A549 (cell line): Measurements from ENCODE around the gene CCSAP. TPM values are rescaled to one million over a fixed set of nuclear protein-coding genes. Genes with fewer than 3 reads are reported as not detected.

Experiments used
- ATAC-seq, 2 experiments: fragments of 200-7000 bp in 1 of 2; fragments of >200 bp in 1 of 2; cut with Nextera tagmentation in 1 of 2; cut with Tn5 transposase in 1 of 2; 3 replicates each; pipeline versions ENCODE4 v1.8.0 to v1.9.1; 2018 to 2020; ENCODE audit warnings: mild to moderate bottlenecking in 1 of 2, moderate library complexity in 1 of 2
- CTCF ChIA-PET: fragments of 300-600 bp; sonication (Branson Sonifier 250); formaldehyde crosslinking; extraction: SDS; loops from one replicate; lab custom pipeline; 2021; ENCODE audit warnings: antibody characterized with exemption, inconsistent platforms; lab: Yijun Ruan, JAX
- POLR2A ChIA-PET: fragments of 350-600 bp; formaldehyde crosslinking; extraction: SDS; loops from one replicate; lab custom pipeline; 2021; ENCODE audit warnings: antibody characterized with exemption, inconsistent platforms; lab: Yijun Ruan, JAX
- DNase-seq, 2 experiments: peaks; one replicate each; pipeline versions ENCODE4 v3.0.0 to v3.0.0-alpha.2; 2011 to 2016; ENCODE audit warnings: low read depth in 1 of 2, low spot score in 1 of 2
- FAIRE-seq: peaks from 2 replicates; lab custom pipeline; 2011; peaks lifted over from hg19 to GRCh38; lab: Jason Lieb, UNC
- H3K27ac ChIP-seq, 2 experiments: fragments of >200 bp; sonication (Bioruptor Twin); formaldehyde crosslinking; 3 replicates each; pipeline ENCODE4 v1.5.1; 2016 to 2017
- H3K4me1 ChIP-seq: fragments of >200 bp; sonication (Bioruptor Twin); formaldehyde crosslinking; 3 replicates; pipeline ENCODE4 v1.6.1; 2016
- H3K4me2 ChIP-seq: fragments of >200 bp; sonication (Bioruptor Twin); formaldehyde crosslinking; 3 replicates; pipeline ENCODE4 v1.6.1; 2016
- H3K4me3 ChIP-seq: fragments of >200 bp; sonication (Bioruptor Twin); formaldehyde crosslinking; 3 replicates; pipeline ENCODE4 v1.5.1; 2016
- H3K9me3 ChIP-seq: fragments of >200 bp; sonication (Bioruptor Twin); formaldehyde crosslinking; 3 replicates; pipeline ENCODE4 v1.6.1; 2016
- ATOH8 ChIP-seq: fragments of 250-450 bp; sonication (Bioruptor Pico); IDR thresholded peaks from 2 replicates; pipeline ENCODE4 v1.5.0; 2020; ENCODE audit warnings: low read depth, mild to moderate bottlenecking, moderate library complexity
- CBX2 ChIP-seq: fragments of 200-600 bp; sonication (generic); IDR thresholded peaks from 2 replicates; pipeline ENCODE4 v1.6.1; 2016; ENCODE audit warnings: low read depth, mild to moderate bottlenecking, borderline replicate concordance
- CBX8 ChIP-seq: fragments of 200-600 bp; sonication (generic); IDR thresholded peaks from 2 replicates; pipeline ENCODE4 v1.6.1; 2016
- CHD4 ChIP-seq: fragments of 200-600 bp; sonication (generic); IDR thresholded peaks from 2 replicates; pipeline ENCODE4 v1.6.1; 2016; ENCODE audit warnings: antibody characterized with exemption, mild to moderate bottlenecking, borderline replicate concordance
- CTCF ChIP-seq: fragments of >200 bp; sonication (Bioruptor Twin); formaldehyde crosslinking; IDR thresholded peaks from 3 replicates; pipeline ENCODE4 v1.5.1; 2016
- E2F6 ChIP-seq: IDR thresholded peaks from 2 replicates; pipeline ENCODE4 v1.6.1; 2012; ENCODE audit warnings: low read depth, borderline replicate concordance
- EHF ChIP-seq: fragments of 250-450 bp; sonication (Bioruptor Pico); IDR thresholded peaks from 2 replicates; pipeline ENCODE4 v1.5.0; 2020; ENCODE audit warnings: mild to moderate bottlenecking
- EHMT2 ChIP-seq: fragments of 200-600 bp; sonication (generic); IDR thresholded peaks from 2 replicates; pipeline ENCODE4 v1.6.1; 2016; ENCODE audit warnings: antibody characterized with exemption, low read depth, mild to moderate bottlenecking, moderate library complexity
- FOXS1 ChIP-seq: fragments of 250-450 bp; sonication (Bioruptor Pico); IDR thresholded peaks from 2 replicates; pipeline ENCODE4 v1.5.0; 2020; ENCODE audit warnings: mild to moderate bottlenecking, moderate library complexity
- HMGXB4 ChIP-seq: fragments of 250-450 bp; sonication (Bioruptor Pico); IDR thresholded peaks from 2 replicates; pipeline ENCODE4 v1.5.0; 2021; ENCODE audit warnings: mild to moderate bottlenecking, moderate library complexity, borderline replicate concordance
- HOXB5 ChIP-seq: fragments of 250-450 bp; sonication (Bioruptor Pico); IDR thresholded peaks from 2 replicates; pipeline ENCODE4 v1.5.0; 2020; ENCODE audit warnings: mild to moderate bottlenecking, moderate library complexity
- JUN ChIP-seq, 2 experiments: fragments of >200 bp; sonication (Bioruptor Twin); formaldehyde crosslinking; IDR thresholded peaks; 2 replicates in 1 of 2; 3 replicates in 1 of 2; pipeline ENCODE4 v1.6.1; 2016 to 2017
- KDM1A ChIP-seq: fragments of 200-600 bp; sonication (generic); IDR thresholded peaks from 2 replicates; pipeline ENCODE4 v1.6.1; 2016; ENCODE audit warnings: low read depth, mild to moderate bottlenecking
- KDM5A ChIP-seq: fragments of 200-600 bp; sonication (generic); IDR thresholded peaks from 2 replicates; pipeline ENCODE4 v1.6.1; 2016; ENCODE audit warnings: antibody characterized with exemption, mild to moderate bottlenecking
- MAX ChIP-seq: IDR thresholded peaks from 2 replicates; pipeline ENCODE4 v1.6.1; 2012
- NFE2L2 ChIP-seq: fragments of 150-350 bp; conservative IDR thresholded peaks from 2 replicates; pipeline ENCODE4 v1.6.1; 2014; ENCODE audit warnings: low read length
- NPAS2 ChIP-seq: fragments of 250-450 bp; sonication (Bioruptor Pico); IDR thresholded peaks from 2 replicates; pipeline ENCODE4 v1.8.0; 2022; ENCODE audit warnings: mild to moderate bottlenecking, moderate library complexity, borderline replicate concordance
- NR3C1 ChIP-seq: fragments of >200 bp; sonication (Bioruptor Twin); formaldehyde crosslinking; IDR thresholded peaks from 3 replicates; pipeline ENCODE4 v1.6.1; 2017
- PBX3 ChIP-seq: IDR thresholded peaks from 2 replicates; pipeline ENCODE4 v1.6.1; 2012
- POLR2A ChIP-seq: IDR thresholded peaks from 2 replicates; pipeline ENCODE4 v1.6.1; 2012; ENCODE audit warnings: mild to moderate bottlenecking, low read length
- POLR2AphosphoS2 ChIP-seq: conservative IDR thresholded peaks from 2 replicates; pipeline ENCODE4 v1.6.1; 2012; ENCODE audit warnings: low read length, improper control_type of control experiment, inconsistent platforms
- RFX5 ChIP-seq: fragments of 450-650 bp; IDR thresholded peaks from 2 replicates; pipeline ENCODE4 v1.7.1; 2014; ENCODE audit warnings: antibody characterized with exemption, mild to moderate bottlenecking, moderate library complexity
- TFCP2L1 ChIP-seq: fragments of 250-450 bp; sonication (Bioruptor Pico); IDR thresholded peaks from 2 replicates; pipeline ENCODE4 v1.5.0; 2021; ENCODE audit warnings: mild to moderate bottlenecking
- TP53 ChIP-seq: fragments of 250-450 bp; sonication (Bioruptor Pico); IDR thresholded peaks from 2 replicates; pipeline ENCODE4 v1.5.0; 2021; ENCODE audit warnings: mild to moderate bottlenecking, moderate library complexity
- USF2 ChIP-seq: fragments of 450-650 bp; IDR thresholded peaks from 2 replicates; pipeline ENCODE4 v1.6.1; 2014; ENCODE audit warnings: antibody characterized with exemption
- ZC3H11A ChIP-seq: fragments of 450-650 bp; IDR thresholded peaks from 2 replicates; pipeline ENCODE4 v1.6.1; 2014; ENCODE audit warnings: antibody characterized with exemption, mild to moderate bottlenecking
- ZFP36 ChIP-seq: fragments of 450-650 bp; IDR thresholded peaks from 2 replicates; pipeline ENCODE4 v1.6.1; 2014; ENCODE audit warnings: borderline replicate concordance; ENCODE audit not compliant: partially characterized antibody
- ZSCAN20 ChIP-seq: fragments of 250-450 bp; sonication (Bioruptor Pico); IDR thresholded peaks from 2 replicates; pipeline ENCODE4 v1.8.0; 2022; ENCODE audit warnings: mild to moderate bottlenecking, moderate library complexity
- WGBS: methylation state at CpG from one replicate; pipeline ENCODE4 v1.1.6; 2017; ENCODE audit errors: missing lambda C conversion rate; 5-methylcytosine and 5-hydroxymethylcytosine counted together
- polyA plus RNA-seq, 4 experiments: library from polyadenylated mRNA; depleted of rRNA in 3 of 4; stranded (reverse); fragments of >200 nt; fragmentation: RNase III in 1 of 4; extraction: RNeasy Plus Mini Kit Qiagen cat#74134 plus additional on column Dnase treatment in 1 of 4; gene quantifications; 2 replicates in 3 of 4; 3 replicates in 1 of 4; pipeline ENCODE4 v1.2.3, GENCODE V29; 2011 to 2017

CCSAP gene
- polyA plus RNA-seq, 2 of the 4 experiments (the other 2 are of a cell fraction) = 6.4 to 9.1 TPM

GRCh38 chr1:229344937-229345684, 2.3 kb upstream of the CCSAP start:
- Histone ChIP-seq H3K4me3 (no peak overlapping the region), H3K4me2 (no peak overlapping the region), H3K9me3 (no peaks in the 10 kb centered on the region), H3K4me1 (0 out of 3 replicates have a peak, but pooled peaks cover 8% of the 10 kb centered on the region), H3K27ac (no peak overlapping the region)
- 65% methylated on average over 8 of the region's 8 CpGs for WGBS
- ATAC-seq (no peak), DNase-seq (no peak), FAIRE-seq (no peak)
- ChIA-PET CTCF (interaction anchor here (0.6 to 2.8 kb wide), 3 partner anchors 29 to 718 kb away, joined by 3 to 8 read pairs (median 4); no protein-coding TSS in a partner anchor), POLR2A (no interaction called here)
- TF ChIP-seq HMGXB4 (CRISPR knock-in tag) = no peak
- no peak for TF ChIP-seq NR3C1
- no peak for TF ChIP-seq TFCP2L1
- no peak for TF ChIP-seq ZSCAN20
- TF ChIP-seq POLR2AphosphoS2 = no peak
- no peak for TF ChIP-seq CBX8
- no peak for TF ChIP-seq HOXB5
- no peak for TF ChIP-seq POLR2A
- TF ChIP-seq FOXS1 (CRISPR knock-in tag) = no peak
- no peak for TF ChIP-seq NPAS2 (CRISPR knock-in tag)
- TF ChIP-seq JUN (IDR thresholded peaks at IDR 0.05) = no peak
- no peak for TF ChIP-seq TP53 (CRISPR knock-in tag)
- no peak for TF ChIP-seq CBX2
- no peak for TF ChIP-seq CHD4
- TF ChIP-seq PBX3 = no peak
- no peak for TF ChIP-seq USF2
- TF ChIP-seq EHF (CRISPR knock-in tag) = no peak
- no peak for TF ChIP-seq ATOH8 (CRISPR knock-in tag)

- DNase-seq = no peak
- 85% methylated on average over 16 of the region's 16 CpGs for WGBS
- Histone ChIP-seq H3K4me3 (no peak overlapping the region), H3K27ac (no peak overlapping the region), H3K9me3 (no peaks in the 10 kb centered on the region), H3K4me1 (0 out of 3 replicates have a peak, but pooled peaks cover 8% of the 10 kb centered on the region), H3K4me2 (peak overlapping the region; percentile 86; the same call in 1 of the 3 replicates)
- FAIRE-seq = no peak
- ChIA-PET CTCF (interaction anchor here (1.0 to 2.8 kb wide), 4 partner anchors 30 to 109 kb away, joined by 3 to 8 read pairs (median 4); no protein-coding TSS in a partner anchor), POLR2A (interaction anchor here (0.7 kb wide), 1 partner anchor 164 kb away, joined by 3 read pairs; the partner anchor contains the start of gene NUP133)
- no peak for ATAC-seq
- TF ChIP-seq ZC3H11A = no peak
- no peak for TF ChIP-seq USF2
- no peak for TF ChIP-seq MAX
- TF ChIP-seq ATOH8 (CRISPR knock-in tag) = no peak
- TF ChIP-seq ZFP36 = no peak
- TF ChIP-seq EHF (CRISPR knock-in tag) = no peak
- TF ChIP-seq EHMT2 = no peak
- no peak for TF ChIP-seq KDM5A
- no peak for TF ChIP-seq CTCF
- TF ChIP-seq KDM1A = no peak
- TF ChIP-seq FOXS1 (CRISPR knock-in tag) = no peak
- TF ChIP-seq RFX5 = no peak
- TF ChIP-seq NFE2L2 = no peak
- TF ChIP-seq E2F6 = no peak
These were observed 1.3 kb upstream of the CCSAP start for GRCh38 chr1:229344139-229344538.
